GM23338 (cell line): ENCODE data around the gene AKR1C1. TPM values are rescaled to one million over a fixed set of nuclear protein-coding genes. Genes with fewer than 3 reads are reported as not detected.
"Not testable (repeated sequence)": the region's sequence is repeated elsewhere in the genome, so short reads cannot be mapped to it uniquely, and the experiment has no call there.

Experiments used
- ATAC-seq: fragments of 200-7000 bp; cut with Tn5 transposase; 3 replicates; pipeline ENCODE4 v1.9.1; 2020
- DNase-seq: peaks from one replicate; pipeline ENCODE4 v3.0.0-alpha.2; 2015; ENCODE audit warnings: low spot score
- H2AFZ ChIP-seq: fragments of 200-600 bp; sonication (generic); 2 replicates; pipeline ENCODE4 v1.8.0; 2016; ENCODE audit warnings: antibody characterized with exemption, mild to moderate bottlenecking, moderate library complexity
- H3F3A ChIP-seq: fragments of 200-600 bp; sonication (generic); replicated peaks from 2 replicates; pipeline ENCODE4 v1.8.0; 2017; ENCODE audit warnings: antibody characterized with exemption, mixed run types, low read depth
- H3K27ac ChIP-seq: fragments of 200-600 bp; sonication (generic); 2 replicates; pipeline ENCODE4 v1.6.1; 2016; ENCODE audit warnings: low read depth
- H3K27me3 ChIP-seq: fragments of 200-600 bp; sonication (generic); 2 replicates; pipeline ENCODE4 v1.8.0; 2016; ENCODE audit warnings: mild to moderate bottlenecking, mixed run types, moderate library complexity; ENCODE audit not compliant: insufficient read depth
- H3K36me3 ChIP-seq: fragments of 200-600 bp; sonication (generic); 2 replicates; pipeline ENCODE4 v1.8.0; 2016; ENCODE audit warnings: mild to moderate bottlenecking; ENCODE audit not compliant: insufficient read depth
- H3K4me1 ChIP-seq: fragments of 200-600 bp; sonication (generic); 2 replicates; pipeline ENCODE4 v1.8.0; 2016; ENCODE audit warnings: mild to moderate bottlenecking, moderate library complexity; ENCODE audit not compliant: insufficient read depth
- H3K4me2 ChIP-seq: fragments of 200-600 bp; sonication (generic); 2 replicates; pipeline ENCODE4 v1.7.1; 2017; ENCODE audit warnings: mixed run types
- H3K4me3 ChIP-seq: fragments of 200-600 bp; sonication (generic); 2 replicates; pipeline ENCODE4 v1.6.1; 2016; ENCODE audit warnings: mixed run types
- H3K79me2 ChIP-seq: fragments of 200-600 bp; sonication (generic); replicated peaks from 2 replicates; pipeline ENCODE4 v1.8.0; 2017; ENCODE audit warnings: mild to moderate bottlenecking; ENCODE audit not compliant: insufficient read depth
- H3K9me2 ChIP-seq: fragments of 200-600 bp; sonication (generic); 2 replicates; pipeline ENCODE4 v1.8.0; 2017; ENCODE audit not compliant: insufficient read depth
- H4K20me1 ChIP-seq: fragments of 200-600 bp; sonication (generic); replicated peaks from 2 replicates; pipeline ENCODE4 v1.8.0; 2017; ENCODE audit warnings: mild to moderate bottlenecking; ENCODE audit not compliant: insufficient read depth
- H3K27ac Mint-ChIP-seq: 2 replicates; pipeline ENCODE4 v1.8.0; 2020; ENCODE audit warnings: inconsistent platforms, mild to moderate bottlenecking, moderate library complexity, mixed read lengths
- H3K27me3 Mint-ChIP-seq: 3 replicates; pipeline ENCODE4 v1.8.0; 2022; ENCODE audit warnings: low read depth, mild to moderate bottlenecking, moderate library complexity, mixed read lengths, inconsistent platforms; ENCODE audit not compliant: insufficient read depth, poor library complexity
- H3K36me3 Mint-ChIP-seq: 3 replicates; pipeline ENCODE4 v1.8.0; 2021; ENCODE audit warnings: low read depth, mild to moderate bottlenecking, inconsistent platforms, moderate library complexity, mixed read lengths
- H3K4me1 Mint-ChIP-seq: 3 replicates; pipeline ENCODE4 v1.8.0; 2020; ENCODE audit warnings: mild to moderate bottlenecking, inconsistent platforms, mixed read lengths
- H3K4me3 Mint-ChIP-seq: 3 replicates; pipeline ENCODE4 v1.8.0; 2021; ENCODE audit warnings: moderate library complexity, mild to moderate bottlenecking, inconsistent platforms, mixed read lengths
- H3K9me3 Mint-ChIP-seq: 3 replicates; pipeline ENCODE4 v1.8.0; 2020; ENCODE audit warnings: moderate library complexity, mild to moderate bottlenecking, inconsistent platforms, mixed read lengths
- CREB1 ChIP-seq: fragments of 250-450 bp; sonication (Bioruptor Pico); IDR thresholded peaks from 2 replicates; pipeline ENCODE4 v1.5.0; 2020; ENCODE audit warnings: low read depth, mild to moderate bottlenecking, moderate library complexity
- ETS1 ChIP-seq: IDR thresholded peaks from 2 replicates; pipeline ENCODE4 v1.6.1; 2016; ENCODE audit warnings: antibody characterized with exemption
- EZH2 ChIP-seq: fragments of 200-600 bp; sonication (generic); IDR thresholded peaks from one replicate; pipeline ENCODE4 v1.8.0; 2017; ENCODE audit warnings: antibody characterized with exemption, mild to moderate bottlenecking, low read depth; ENCODE audit not compliant: unreplicated experiment
- EZH2phosphoT487 ChIP-seq: fragments of 200-600 bp; sonication (generic); IDR thresholded peaks from one replicate; pipeline ENCODE4 v1.8.1; 2018; ENCODE audit warnings: antibody characterized with exemption; ENCODE audit not compliant: unreplicated experiment
- JUNB ChIP-seq: IDR thresholded peaks from one replicate; pipeline ENCODE4 v1.6.1; 2016; ENCODE audit warnings: antibody characterized with exemption; ENCODE audit not compliant: unreplicated experiment
- NANOG ChIP-seq: IDR thresholded peaks from 2 replicates; pipeline ENCODE4 v1.6.1; 2016; ENCODE audit warnings: antibody characterized with exemption, borderline replicate concordance
- POLR2AphosphoS5 ChIP-seq: IDR thresholded peaks from 2 replicates; pipeline ENCODE4 v1.6.1; 2016; ENCODE audit warnings: antibody characterized with exemption, low read depth
- STAT1 ChIP-seq: IDR thresholded peaks from one replicate; pipeline ENCODE4 v1.6.1; 2016; ENCODE audit warnings: antibody characterized with exemption; ENCODE audit not compliant: unreplicated experiment
- ZNF462 ChIP-seq: fragments of 250-450 bp; sonication (Bioruptor Pico); IDR thresholded peaks from 2 replicates; pipeline ENCODE4 v1.5.0; 2020; ENCODE audit warnings: mild to moderate bottlenecking, moderate library complexity
- polyA plus RNA-seq: library from polyadenylated mRNA; unstranded; fragments of >200 nt; fragmentation: Nextera tagmentation; extraction: Ambion mirVana; gene quantifications from 2 replicates; pipeline ENCODE4 v1.2.1, GENCODE V29; 2016
- total RNA-seq: library from RNA; depleted of rRNA; stranded (reverse); fragments of >200 nt; shearing (Covaris generic); gene quantifications from 2 replicates; pipeline ENCODE4 v1.2.3, GENCODE V29; 2014
- TF ChIP-seq, protein P1 (sequence below), 2 experiments: fragments of 200-600 bp in 1 of 2; sonication (generic) in 1 of 2; conservative IDR thresholded peaks; 2 replicates each; pipeline versions ENCODE4 v1.5.1 to v1.6.1; 2016 to 2017; ENCODE audit warnings: antibody characterized with exemption in 2 of 2, low read depth in 2 of 2, mild to moderate bottlenecking in 2 of 2, moderate library complexity in 1 of 2
- TF ChIP-seq, protein P2 (sequence below): IDR thresholded peaks from one replicate; pipeline ENCODE4 v1.6.1; 2018; ENCODE audit warnings: antibody characterized with exemption; ENCODE audit not compliant: unreplicated experiment

AKR1C1 gene
- total and polyA plus RNA-seq, 2 experiments from 2014 or later: 2.6 to 5.1 TPM

DNA sequence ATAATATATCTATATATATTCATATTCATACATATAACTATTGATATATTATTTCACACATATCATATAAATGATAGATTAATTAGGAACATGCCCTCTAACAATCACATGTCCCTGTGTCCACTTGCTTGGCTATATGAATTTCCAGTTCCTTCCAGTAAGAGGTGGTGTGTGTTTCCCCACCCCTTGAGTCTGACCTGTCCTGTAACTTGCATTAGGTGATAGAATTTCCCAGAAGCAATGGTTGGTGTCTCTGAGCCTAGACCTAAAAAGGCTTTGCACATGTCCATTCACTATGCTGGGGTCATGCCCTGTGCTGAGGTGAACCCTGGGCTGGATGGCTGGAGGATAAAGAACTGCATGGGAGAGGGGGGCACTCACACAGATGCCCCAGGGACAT lies 31.0 kb downstream of the AKR1C1 start:
- not testable (repeated sequence) for H3K27ac ChIP-seq, ATAC-seq, DNase-seq, H3F3A ChIP-seq, H3K4me3 ChIP-seq, H2AFZ ChIP-seq, H3K36me3 ChIP-seq, H3K9me2 ChIP-seq, H3K27ac Mint-ChIP-seq, H3K79me2 ChIP-seq, H3K4me1 Mint-ChIP-seq, H3K4me1 ChIP-seq, H3K4me3 Mint-ChIP-seq, H3K27me3 ChIP-seq, H3K27me3 Mint-ChIP-seq, H3K36me3 Mint-ChIP-seq, H3K4me2 ChIP-seq, H3K9me3 Mint-ChIP-seq, H4K20me1 ChIP-seq

GRCh38 chr10:4998671-4999070 lies 35.5 kb downstream of the AKR1C1 start:
- no peak overlapping the region for H3K27ac ChIP-seq
- no peaks in the 10 kb centered on the region for H4K20me1 ChIP-seq
- no peaks in the 10 kb centered on the region for H3K9me2 ChIP-seq
- no peaks in the 10 kb centered on the region for H3K4me1 ChIP-seq
- DNase-seq: no peak
- H3K79me2 ChIP-seq: no peaks in the 10 kb centered on the region
- H3K9me3 Mint-ChIP-seq: no peaks in the 10 kb centered on the region
- no peak overlapping the region for H3K4me3 Mint-ChIP-seq
- H3K27ac Mint-ChIP-seq: no peak overlapping the region
- no peaks in the 10 kb centered on the region for H3K36me3 ChIP-seq
- H3K27me3 ChIP-seq: no peaks in the 10 kb centered on the region
- H3K36me3 Mint-ChIP-seq: no peaks in the 10 kb centered on the region
- H3F3A ChIP-seq: no peaks in the 10 kb centered on the region
- H2AFZ ChIP-seq: no peak overlapping the region
- no peak overlapping the region for H3K4me3 ChIP-seq
- no peak overlapping the region for H3K4me2 ChIP-seq
- ATAC-seq: no peak
- H3K27me3 Mint-ChIP-seq: no peaks in the 10 kb centered on the region
- H3K4me1 Mint-ChIP-seq: no peaks in the 10 kb centered on the region
- no peak for TF ChIP-seq STAT1
- TF ChIP-seq, protein P1, sequence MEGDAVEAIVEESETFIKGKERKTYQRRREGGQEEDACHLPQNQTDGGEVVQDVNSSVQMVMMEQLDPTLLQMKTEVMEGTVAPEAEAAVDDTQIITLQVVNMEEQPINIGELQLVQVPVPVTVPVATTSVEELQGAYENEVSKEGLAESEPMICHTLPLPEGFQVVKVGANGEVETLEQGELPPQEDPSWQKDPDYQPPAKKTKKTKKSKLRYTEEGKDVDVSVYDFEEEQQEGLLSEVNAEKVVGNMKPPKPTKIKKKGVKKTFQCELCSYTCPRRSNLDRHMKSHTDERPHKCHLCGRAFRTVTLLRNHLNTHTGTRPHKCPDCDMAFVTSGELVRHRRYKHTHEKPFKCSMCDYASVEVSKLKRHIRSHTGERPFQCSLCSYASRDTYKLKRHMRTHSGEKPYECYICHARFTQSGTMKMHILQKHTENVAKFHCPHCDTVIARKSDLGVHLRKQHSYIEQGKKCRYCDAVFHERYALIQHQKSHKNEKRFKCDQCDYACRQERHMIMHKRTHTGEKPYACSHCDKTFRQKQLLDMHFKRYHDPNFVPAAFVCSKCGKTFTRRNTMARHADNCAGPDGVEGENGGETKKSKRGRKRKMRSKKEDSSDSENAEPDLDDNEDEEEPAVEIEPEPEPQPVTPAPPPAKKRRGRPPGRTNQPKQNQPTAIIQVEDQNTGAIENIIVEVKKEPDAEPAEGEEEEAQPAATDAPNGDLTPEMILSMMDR (conservative IDR thresholded peaks at IDR 0.05; ENCODE audit: low read depth in 2 of 2): no peak
- no peak for TF ChIP-seq CREB1
- no peak for TF ChIP-seq ZNF462 (CRISPR knock-in tag)
- TF ChIP-seq EZH2: no peak
- no peak for TF ChIP-seq POLR2AphosphoS5
- no peak for TF ChIP-seq NANOG
- TF ChIP-seq, protein P2, sequence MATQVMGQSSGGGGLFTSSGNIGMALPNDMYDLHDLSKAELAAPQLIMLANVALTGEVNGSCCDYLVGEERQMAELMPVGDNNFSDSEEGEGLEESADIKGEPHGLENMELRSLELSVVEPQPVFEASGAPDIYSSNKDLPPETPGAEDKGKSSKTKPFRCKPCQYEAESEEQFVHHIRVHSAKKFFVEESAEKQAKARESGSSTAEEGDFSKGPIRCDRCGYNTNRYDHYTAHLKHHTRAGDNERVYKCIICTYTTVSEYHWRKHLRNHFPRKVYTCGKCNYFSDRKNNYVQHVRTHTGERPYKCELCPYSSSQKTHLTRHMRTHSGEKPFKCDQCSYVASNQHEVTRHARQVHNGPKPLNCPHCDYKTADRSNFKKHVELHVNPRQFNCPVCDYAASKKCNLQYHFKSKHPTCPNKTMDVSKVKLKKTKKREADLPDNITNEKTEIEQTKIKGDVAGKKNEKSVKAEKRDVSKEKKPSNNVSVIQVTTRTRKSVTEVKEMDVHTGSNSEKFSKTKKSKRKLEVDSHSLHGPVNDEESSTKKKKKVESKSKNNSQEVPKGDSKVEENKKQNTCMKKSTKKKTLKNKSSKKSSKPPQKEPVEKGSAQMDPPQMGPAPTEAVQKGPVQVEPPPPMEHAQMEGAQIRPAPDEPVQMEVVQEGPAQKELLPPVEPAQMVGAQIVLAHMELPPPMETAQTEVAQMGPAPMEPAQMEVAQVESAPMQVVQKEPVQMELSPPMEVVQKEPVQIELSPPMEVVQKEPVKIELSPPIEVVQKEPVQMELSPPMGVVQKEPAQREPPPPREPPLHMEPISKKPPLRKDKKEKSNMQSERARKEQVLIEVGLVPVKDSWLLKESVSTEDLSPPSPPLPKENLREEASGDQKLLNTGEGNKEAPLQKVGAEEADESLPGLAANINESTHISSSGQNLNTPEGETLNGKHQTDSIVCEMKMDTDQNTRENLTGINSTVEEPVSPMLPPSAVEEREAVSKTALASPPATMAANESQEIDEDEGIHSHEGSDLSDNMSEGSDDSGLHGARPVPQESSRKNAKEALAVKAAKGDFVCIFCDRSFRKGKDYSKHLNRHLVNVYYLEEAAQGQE: no peak
- TF ChIP-seq EZH2phosphoT487: no peak
- no peak for TF ChIP-seq ETS1
- no peak for TF ChIP-seq JUNB
